GM19438 (cell line): ENCODE results near the gene BPIFB6.

ENCODE experiments used
- ATAC-seq: cut with Tn5 transposase; IDR thresholded peaks from one replicate; pipeline ENCODE4 v1.9.1; 2021; ENCODE audit warnings: low read depth; ENCODE audit not compliant: unreplicated experiment

Gene BPIFB6

GRCh38 chr20:33082546-33082945 lies 51.1 kb downstream of the BPIFB6 start:
- ATAC-seq = no peak

DNA sequence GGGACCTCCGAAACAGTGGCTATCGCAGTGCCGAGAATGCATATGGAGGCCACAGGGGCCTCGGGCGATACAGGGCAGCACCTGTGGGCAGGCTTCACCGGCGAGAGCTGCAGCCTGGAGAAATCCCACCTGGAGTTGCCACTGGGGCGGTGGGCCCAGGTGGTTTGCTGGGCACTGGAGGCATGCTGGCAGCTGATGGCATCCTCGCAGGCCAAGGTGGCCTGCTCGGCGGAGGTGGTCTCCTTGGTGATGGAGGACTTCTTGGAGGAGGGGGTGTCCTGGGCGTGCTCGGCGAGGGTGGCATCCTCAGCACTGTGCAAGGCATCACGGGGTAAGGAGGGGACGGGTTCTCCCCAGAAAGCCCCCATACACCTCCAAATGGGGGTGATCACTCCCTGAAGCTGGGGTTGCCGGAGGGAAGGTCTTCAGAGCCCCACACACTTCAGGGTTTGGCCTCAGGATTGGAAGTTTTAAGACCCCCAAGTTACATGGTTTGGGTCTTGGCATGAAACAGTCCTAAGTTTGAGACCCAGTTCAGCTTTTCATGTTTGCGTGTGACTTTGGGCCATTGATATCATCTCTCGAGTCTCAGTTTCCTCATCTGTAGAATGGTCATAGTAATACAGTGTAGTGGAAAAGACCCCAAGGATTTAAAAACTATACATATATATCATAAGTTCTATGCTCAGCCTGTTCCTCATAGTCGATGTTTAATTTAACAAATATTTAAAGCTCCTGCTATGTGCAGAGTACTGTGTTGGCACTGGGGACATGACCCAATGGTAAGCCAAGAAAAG lies 52.3 kb downstream of the BPIFB6 start:
- no peak for ATAC-seq

- no peak for ATAC-seq
These were observed 53.3 kb downstream of the BPIFB6 start for GRCh38 chr20:33084722-33085121.

DNA sequence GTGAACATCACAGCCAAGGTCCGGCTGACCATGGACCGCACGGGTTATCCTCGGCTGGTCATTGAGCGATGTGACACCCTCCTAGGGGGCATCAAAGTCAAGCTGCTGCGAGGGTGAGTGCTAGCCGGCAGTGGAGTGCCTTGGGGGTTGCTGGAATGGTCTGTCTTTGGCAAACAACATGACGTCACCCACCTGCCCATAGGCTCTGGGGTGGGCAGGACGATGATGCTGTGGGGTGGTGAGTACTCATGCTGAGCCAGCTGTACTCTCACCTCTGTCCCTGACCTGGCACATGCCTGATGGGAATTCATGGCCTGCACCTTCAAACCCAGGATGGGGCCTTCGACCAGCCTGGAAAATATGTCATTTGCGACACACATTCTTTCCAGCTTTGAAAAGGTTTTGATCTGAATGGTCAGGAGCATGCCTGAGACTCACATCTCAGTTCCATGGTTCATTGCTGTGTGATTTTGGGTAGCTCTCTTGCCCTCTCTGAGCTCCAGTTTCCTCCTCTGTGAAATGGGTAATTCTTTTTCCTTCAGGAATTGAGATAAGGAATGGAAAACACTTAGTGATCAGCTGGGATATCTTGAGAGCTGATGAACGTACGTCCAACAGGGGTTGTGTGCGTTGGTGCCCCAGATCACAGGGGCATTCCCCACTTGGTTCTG lies 54.7 kb downstream of the BPIFB6 start:
- ATAC-seq = no peak

DNA sequence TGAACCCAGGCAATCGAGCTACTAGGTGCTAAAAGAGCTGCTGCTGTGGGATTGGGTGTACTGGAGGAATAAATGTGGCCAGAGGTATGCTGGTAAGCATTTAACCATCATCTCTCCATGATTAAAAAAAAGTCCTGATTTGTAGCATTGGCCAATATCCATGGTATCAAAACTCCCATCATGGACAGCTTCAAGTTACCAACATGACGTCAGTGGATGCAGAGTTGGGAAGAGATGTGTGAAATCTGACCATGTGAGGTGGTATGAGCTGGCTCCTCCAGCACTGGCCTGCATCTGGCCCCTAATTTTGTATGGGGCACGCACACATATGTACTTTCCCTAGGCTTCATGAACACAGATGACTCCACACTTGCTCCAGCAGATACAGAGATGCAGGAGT lies 59.7 kb downstream of the BPIFB6 start:
- no peak for ATAC-seq

- no peak for ATAC-seq
These were observed 60.2 kb downstream of the BPIFB6 start for GRCh38 chr20:33091693-33092092.

- ATAC-seq = no peak
These were observed 60.9 kb downstream of the BPIFB6 start for GRCh38 chr20:33092361-33092760.

DNA sequence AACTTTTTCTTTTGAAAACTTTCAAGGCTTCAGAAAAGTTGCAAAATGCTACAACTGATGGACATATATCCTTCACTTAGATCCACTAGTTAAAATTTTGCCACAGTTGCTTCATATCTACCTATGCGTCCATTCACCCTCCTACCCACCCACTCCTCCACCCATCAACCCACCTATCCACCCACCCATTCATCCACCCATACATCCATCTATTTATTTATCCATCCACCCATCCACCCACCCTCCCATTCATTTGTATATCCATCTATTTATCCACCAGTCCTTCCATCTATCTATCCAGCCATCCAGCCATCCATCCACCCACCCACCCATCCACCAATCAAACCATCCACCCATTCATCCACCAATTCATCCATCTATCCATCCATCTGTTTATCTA lies 61.6 kb downstream of the BPIFB6 start:
- ATAC-seq = no peak

GRCh38 chr20:33093582-33093981 lies 62.1 kb downstream of the BPIFB6 start:
- ATAC-seq = no peak
